Activated CD4-positive, CD25-positive, alpha-beta regulatory T cell treated with anti-CD3 and anti-CD28 coated beads, Interleukin-2, amount 50 U/mL, for 72 hours (primary cell): ENCODE data around the gene CRIP2.

Experiments used
- DNase-seq: peaks from one replicate; pipeline ENCODE4 v3.0.0; 2021

Gene CRIP2

GRCh38 chr14:105500726-105501101 lies 26.1 kb downstream of the CRIP2 start:
- DNase-seq, result no peak

GRCh38 chr14:105501504-105502291 lies 27.1 kb downstream of the CRIP2 start:
- DNase-seq, result no peak

- DNase-seq, result no peak
Measured at GRCh38 chr14:105502446-105503295, 28.1 kb downstream of the CRIP2 start.

- no peak for DNase-seq
Measured at GRCh38 chr14:105503296-105503640, 28.6 kb downstream of the CRIP2 start.

- no peak for DNase-seq
Measured at GRCh38 chr14:105503935-105504692, 29.5 kb downstream of the CRIP2 start.

GRCh38 chr14:105505101-105505500 lies 30.5 kb downstream of the CRIP2 start:
- no peak for DNase-seq

DNA sequence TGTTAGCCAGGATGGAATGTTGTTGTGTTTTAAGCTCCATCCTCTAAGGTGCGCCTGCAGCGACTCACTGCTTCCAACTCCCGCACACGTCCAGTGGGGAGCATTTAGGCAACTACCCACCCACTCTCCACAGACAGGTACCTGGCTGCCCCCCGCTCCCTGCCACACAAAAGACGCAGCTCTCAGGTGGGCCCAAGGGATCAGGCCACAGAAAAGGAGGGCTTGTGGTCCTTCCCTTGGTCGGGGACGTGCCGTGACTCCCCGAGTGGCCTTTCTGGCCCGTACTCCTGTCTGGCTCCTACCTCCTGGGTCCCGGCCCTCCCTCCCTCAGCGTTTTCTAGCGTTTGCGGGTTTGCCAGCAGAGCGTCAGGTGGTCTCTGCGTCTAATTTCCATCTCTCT lies 32.6 kb downstream of the CRIP2 start:
- DNase-seq, result no peak

- DNase-seq, result no peak
Measured at GRCh38 chr14:105508069-105508468, 33.4 kb downstream of the CRIP2 start.

DNA sequence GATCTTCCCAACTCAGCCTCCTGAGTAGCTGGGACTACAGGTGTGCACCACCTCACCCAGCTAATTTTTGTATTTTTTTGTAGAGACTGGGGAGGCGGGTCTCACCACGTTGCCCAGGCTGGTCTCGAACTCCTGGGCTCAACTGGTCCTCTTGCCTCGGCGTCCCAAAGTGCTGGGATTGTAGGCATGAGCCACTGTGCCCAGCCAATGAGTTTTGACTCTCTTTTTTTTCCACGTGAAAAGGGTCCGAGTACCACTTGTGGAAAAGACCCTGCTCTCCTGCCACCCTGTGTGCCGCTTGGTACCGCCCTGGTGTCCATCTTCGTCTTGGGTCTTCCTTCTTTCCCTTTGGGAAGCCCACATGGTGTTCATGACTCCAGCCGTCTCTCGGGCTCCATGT lies 34.0 kb downstream of the CRIP2 start:
- no peak for DNase-seq

- no peak for DNase-seq
Measured at GRCh38 chr14:105517096-105517495, 42.5 kb downstream of the CRIP2 start.

- no peak for DNase-seq
Measured at GRCh38 chr14:105519946-105520698, 45.5 kb downstream of the CRIP2 start.

GRCh38 chr14:105525326-105525725 lies 50.7 kb downstream of the CRIP2 start:
- no peak for DNase-seq

- DNase-seq, result peak; percentile 42
Measured at GRCh38 chr14:105525861-105526775, 51.5 kb downstream of the CRIP2 start, which contains the start of gene TMEM121. TMEM121 (plus strand) TSS chr14:105526583; CDS start chr14:105528835, 2,252 bp downstream.

DNA sequence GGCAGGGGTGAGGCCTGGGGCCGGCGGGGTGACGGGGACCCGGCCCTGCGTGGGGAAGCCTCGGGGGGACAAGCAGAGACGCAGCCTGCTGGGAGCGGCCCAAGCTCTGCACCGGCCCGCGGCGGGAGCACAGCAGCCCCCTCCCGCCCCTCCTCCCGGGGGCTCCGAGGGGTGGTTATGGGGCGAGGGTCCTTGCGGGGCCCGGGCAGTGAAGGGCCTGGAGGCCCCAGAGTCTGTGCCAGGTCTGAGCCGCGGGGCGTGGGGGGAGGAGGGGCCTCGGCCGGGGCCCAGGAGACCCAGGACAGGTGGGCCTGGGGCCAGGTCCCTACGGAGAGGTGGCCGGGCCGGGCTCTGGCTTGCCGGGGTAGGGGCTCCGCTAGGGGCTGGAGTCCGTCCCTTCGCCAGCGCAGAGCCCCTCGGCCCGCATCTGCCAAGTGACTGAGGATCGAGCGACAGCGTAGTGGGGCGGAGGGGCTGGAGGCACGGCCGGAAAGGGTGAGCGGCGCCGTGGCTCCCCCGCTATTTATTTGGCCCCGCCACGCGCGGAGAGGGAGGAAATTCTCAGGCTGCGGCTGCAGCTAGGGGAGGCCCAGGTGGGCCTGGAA lies 52.3 kb downstream of the CRIP2 start:
- DNase-seq, result peak; percentile 34

DNA sequence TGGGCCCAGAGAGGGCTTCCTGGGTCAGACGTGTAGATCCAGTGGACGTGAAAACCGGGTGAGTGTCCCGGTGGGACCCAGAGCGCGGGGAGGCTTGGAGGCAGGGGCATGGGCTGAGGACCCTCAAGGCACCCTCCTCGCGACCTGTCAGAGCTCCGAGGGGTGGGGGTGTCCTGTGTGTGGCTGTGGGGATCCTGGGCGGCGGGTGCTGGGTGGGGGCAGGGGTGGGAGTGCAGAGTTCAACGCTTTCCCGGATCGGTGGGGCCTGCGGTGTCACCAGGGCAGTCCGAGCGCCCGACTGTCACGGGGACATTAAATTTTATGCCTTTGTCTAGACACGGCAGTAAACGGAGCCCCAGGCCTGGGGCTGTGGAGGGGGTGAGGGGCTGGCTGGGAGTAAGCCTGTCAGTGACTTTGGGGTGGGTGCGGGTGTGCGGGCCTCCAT lies 52.8 kb downstream of the CRIP2 start:
- peak; percentile 32 for DNase-seq

DNA sequence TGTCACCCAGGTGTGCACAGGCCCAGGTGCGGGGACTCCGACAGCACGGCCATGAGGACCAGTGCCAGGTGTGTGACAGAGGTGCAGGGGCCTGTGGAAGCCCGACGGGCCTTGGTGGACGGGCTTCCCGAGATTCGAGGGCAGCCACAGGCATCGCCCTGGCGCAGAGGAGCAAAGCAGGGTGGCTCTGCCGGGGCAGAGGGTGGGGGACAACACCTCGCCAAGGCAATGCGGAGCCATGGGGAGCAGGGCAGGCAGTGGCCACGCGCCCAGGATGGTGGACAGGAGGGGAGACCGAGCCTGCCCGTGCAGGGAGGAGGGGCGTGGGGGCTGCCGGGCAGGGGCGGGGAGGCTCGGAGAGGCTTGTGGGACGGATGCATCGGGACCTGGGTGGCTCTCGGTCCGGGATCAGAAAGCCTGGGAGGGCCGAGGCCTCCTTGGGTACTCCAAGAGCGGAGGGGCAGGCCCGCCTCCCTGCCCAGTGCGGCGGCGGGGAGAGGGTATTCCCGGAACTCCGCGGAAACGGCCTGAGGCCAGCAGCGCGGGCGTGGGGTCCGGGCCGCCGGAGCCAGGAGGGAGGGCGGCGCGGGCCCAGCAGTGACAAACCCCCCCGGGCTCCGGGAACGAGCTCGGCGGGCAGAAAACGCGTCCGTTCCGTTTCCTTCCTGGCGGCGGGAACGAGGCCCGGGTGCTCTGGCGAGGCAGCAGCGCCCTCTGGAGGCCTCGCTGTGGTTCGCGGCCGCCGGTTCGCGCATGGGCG lies 53.4 kb downstream of the CRIP2 start:
- DNase-seq, result peak; percentile 84

- peak; percentile 47 for DNase-seq
Measured at GRCh38 chr14:105528586-105529318, 54.1 kb downstream of the CRIP2 start.

DNA sequence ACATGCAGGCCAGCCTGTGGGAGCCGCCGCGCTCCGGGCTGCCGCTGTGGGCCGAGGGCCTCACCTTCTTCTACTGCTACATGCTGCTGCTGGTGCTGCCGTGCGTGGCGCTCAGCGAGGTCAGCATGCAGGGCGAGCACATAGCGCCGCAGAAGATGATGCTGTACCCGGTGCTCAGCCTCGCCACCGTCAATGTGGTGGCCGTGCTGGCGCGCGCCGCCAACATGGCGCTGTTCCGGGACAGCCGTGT lies 54.6 kb downstream of the CRIP2 start:
- DNase-seq, result no peak
